ENCODE data around the gene CAPRIN1. TPM values are rescaled to one million over a fixed set of nuclear protein-coding genes. Genes with fewer than 3 reads are reported as not detected.
"Not testable (repeated sequence)": the region's sequence is repeated elsewhere in the genome, so short reads cannot be mapped to it uniquely, and the experiment has no call there.

Gene CAPRIN1
- total RNA-seq, 1 donor from 2014 or later = 97.9 TPM

GRCh38 chr11:34086554-34087283 lies 35.2 kb downstream of the CAPRIN1 start:
- peaks cover 25% of the 10 kb centered on the region for H3K36me3 ChIP-seq (ENCODE audit: control insufficient read depth, insufficient read depth, low read length)
- FAIRE-seq (no peak), DNase-seq (ENCODE audit: low read depth) (no peak)
- TF ChIP-seq, protein P1, sequence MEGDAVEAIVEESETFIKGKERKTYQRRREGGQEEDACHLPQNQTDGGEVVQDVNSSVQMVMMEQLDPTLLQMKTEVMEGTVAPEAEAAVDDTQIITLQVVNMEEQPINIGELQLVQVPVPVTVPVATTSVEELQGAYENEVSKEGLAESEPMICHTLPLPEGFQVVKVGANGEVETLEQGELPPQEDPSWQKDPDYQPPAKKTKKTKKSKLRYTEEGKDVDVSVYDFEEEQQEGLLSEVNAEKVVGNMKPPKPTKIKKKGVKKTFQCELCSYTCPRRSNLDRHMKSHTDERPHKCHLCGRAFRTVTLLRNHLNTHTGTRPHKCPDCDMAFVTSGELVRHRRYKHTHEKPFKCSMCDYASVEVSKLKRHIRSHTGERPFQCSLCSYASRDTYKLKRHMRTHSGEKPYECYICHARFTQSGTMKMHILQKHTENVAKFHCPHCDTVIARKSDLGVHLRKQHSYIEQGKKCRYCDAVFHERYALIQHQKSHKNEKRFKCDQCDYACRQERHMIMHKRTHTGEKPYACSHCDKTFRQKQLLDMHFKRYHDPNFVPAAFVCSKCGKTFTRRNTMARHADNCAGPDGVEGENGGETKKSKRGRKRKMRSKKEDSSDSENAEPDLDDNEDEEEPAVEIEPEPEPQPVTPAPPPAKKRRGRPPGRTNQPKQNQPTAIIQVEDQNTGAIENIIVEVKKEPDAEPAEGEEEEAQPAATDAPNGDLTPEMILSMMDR (IDR thresholded peaks at IDR 0.05; ENCODE audit: insufficient read depth, low read length, severe bottlenecking) = no peak
- no peaks in the 10 kb centered on the region for H3K27me3 ChIP-seq (ENCODE audit: control insufficient read depth, insufficient read depth, low read length)
- H3K4me3 ChIP-seq (ENCODE audit: low read depth, low read length) = no peak overlapping the region

- FAIRE-seq = no peak
- H3K36me3 ChIP-seq (ENCODE audit: control insufficient read depth, insufficient read depth, low read length) = peaks cover 19% of the 10 kb centered on the region
- DNase-seq (ENCODE audit: low read depth) = no peak
- H3K4me3 ChIP-seq (ENCODE audit: low read depth, low read length) = no peak overlapping the region
- no peaks in the 10 kb centered on the region for H3K27me3 ChIP-seq (ENCODE audit: control insufficient read depth, insufficient read depth, low read length)
- TF ChIP-seq, protein P1 (IDR thresholded peaks at IDR 0.05; ENCODE audit: insufficient read depth, low read length, severe bottlenecking) = no peak
Measured at GRCh38 chr11:34091825-34092224, 40.3 kb downstream of the CAPRIN1 start.

GRCh38 chr11:34094900-34095299 lies 43.4 kb downstream of the CAPRIN1 start:
- FAIRE-seq; H3K4me3 ChIP-seq (ENCODE audit: low read depth, low read length); H3K27me3 ChIP-seq (ENCODE audit: control insufficient read depth, insufficient read depth, low read length); DNase-seq (ENCODE audit: low read depth): not testable (repeated sequence)
- H3K36me3 ChIP-seq (ENCODE audit: control insufficient read depth, insufficient read depth, low read length) = peaks cover 22% of the 10 kb centered on the region

GRCh38 chr11:34098813-34099212 lies 47.3 kb downstream of the CAPRIN1 start:
- no peak for FAIRE-seq
- no peak for DNase-seq (ENCODE audit: low read depth)
- Histone ChIP-seq H3K36me3 (ENCODE audit: control insufficient read depth, insufficient read depth, low read length) (peaks cover 10% of the 10 kb centered on the region), H3K27me3 (ENCODE audit: control insufficient read depth, insufficient read depth, low read length) (no peaks in the 10 kb centered on the region), H3K4me3 (ENCODE audit: low read depth, low read length) (no peak overlapping the region)
- TF ChIP-seq, protein P1 (IDR thresholded peaks at IDR 0.05; ENCODE audit: insufficient read depth, low read length, severe bottlenecking) = no peak

DNA sequence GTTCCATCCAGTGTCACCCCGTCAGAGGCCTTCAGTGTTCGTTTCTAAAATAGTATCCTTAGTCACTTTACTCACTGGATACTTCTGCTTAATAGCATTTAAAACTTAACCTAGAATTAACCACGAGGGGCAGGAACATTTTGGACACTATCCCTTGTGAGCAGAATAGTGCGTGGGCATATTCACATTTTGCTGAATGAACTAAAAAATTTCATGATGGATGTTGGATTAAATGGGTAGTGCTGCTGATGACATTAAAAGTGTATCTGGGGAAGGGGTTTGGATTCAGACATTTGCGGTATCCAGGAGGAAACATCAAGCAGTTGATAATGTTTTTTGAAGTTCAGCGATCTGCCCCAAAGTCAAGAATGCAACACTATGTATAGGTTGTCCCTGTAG lies 53.1 kb downstream of the CAPRIN1 start:
- Histone ChIP-seq H3K36me3 (ENCODE audit: control insufficient read depth, insufficient read depth, low read length) (peaks cover 4% of the 10 kb centered on the region), H3K27me3 (ENCODE audit: control insufficient read depth, insufficient read depth, low read length) (no peaks in the 10 kb centered on the region), H3K4me3 (ENCODE audit: low read depth, low read length) (peak overlapping the region; percentile 66)
- TF ChIP-seq, protein P1 (IDR thresholded peaks at IDR 0.05; ENCODE audit: insufficient read depth, low read length, severe bottlenecking) = no peak
- DNase-seq (ENCODE audit: low read depth) (no peak), FAIRE-seq (no peak)

DNA sequence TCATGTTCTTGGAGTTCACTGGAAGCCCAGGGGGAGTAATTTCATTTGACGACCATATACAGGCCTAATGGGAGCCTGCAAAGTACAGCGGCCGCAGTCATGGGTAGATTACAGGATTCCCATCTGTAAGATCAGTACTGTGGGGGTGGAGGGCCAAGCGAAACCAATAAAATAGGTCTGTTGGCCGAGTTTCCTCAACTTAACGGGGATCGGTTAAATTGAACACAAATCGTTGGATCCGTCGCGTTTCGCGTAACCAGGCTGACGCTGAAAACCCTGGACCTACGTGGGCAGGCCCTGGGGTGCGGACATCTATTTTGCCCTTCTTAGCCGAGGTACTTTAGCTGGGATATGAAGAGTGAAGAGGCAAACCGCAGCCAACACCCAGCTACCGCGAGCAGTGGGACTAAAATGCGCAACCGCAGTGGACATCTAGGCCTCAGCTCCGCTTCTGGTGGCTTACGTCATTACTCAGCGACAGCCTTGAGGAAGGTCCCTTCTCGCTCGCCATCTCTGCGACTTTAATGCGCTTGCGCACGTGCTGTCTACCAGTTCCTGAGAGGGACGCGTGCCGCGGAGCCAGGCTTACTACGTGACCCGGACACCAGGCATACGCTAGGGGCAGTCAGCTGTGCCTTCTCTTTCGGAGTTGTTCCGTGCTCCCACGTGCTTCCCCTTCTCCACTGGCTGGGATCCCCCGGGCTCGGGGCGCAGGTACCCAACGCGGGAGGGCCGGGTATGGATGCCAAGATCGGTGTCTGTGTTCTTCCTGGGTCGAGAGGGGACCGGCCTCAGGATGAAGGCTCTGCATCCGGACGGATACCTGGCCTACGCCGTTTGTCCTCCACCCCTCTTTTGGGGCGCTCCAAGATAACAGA lies 53.8 kb downstream of the CAPRIN1 start, which contains the start of gene NAT10:
NAT10 (plus strand) TSS at position 551 of the 878 bp plus-strand sequence. CDS start 2,597 bp downstream, outside the sequence.
- H3K36me3 ChIP-seq (ENCODE audit: control insufficient read depth, insufficient read depth, low read length) = peaks cover 9% of the 10 kb centered on the region
- peak within 1 kb of the TSS; percentile 66 for H3K4me3 ChIP-seq (ENCODE audit: low read depth, low read length)
- DNase-seq (ENCODE audit: low read depth) = peak; percentile 98
- peak; percentile 79 for FAIRE-seq
- no peaks in the 10 kb centered on the region for H3K27me3 ChIP-seq (ENCODE audit: control insufficient read depth, insufficient read depth, low read length)
- TF ChIP-seq, protein P1 (IDR thresholded peaks at IDR 0.05; ENCODE audit: insufficient read depth, low read length, severe bottlenecking) = peak; percentile 34
